PC-3 (cell line): ENCODE data around the gene VAMP3. TPM values are rescaled to one million over a fixed set of nuclear protein-coding genes. Genes with fewer than 3 reads are reported as not detected.

Source experiments
- ATAC-seq: fragments of 200-7000 bp; cut with Tn5 transposase; 2 replicates; pipeline ENCODE4 v1.9.1; 2020; ENCODE audit warnings: mild to moderate bottlenecking, moderate library complexity
- BruUV-seq: library from RNA; stranded (reverse); fragments of 400-500 nt; replicated peaks from 2 replicates; lab custom pipeline; 2021; lab: Mats Ljungman, UMichigan
- CTCF ChIA-PET: fragments of 300-600 bp; sonication (Branson Sonifier 250); formaldehyde crosslinking; loops from one replicate; lab custom pipeline; 2022; ENCODE audit warnings: antibody characterized with exemption; lab: Charles Lee
- POLR2A ChIA-PET: fragments of 300-600 bp; sonication (Branson Sonifier 250); formaldehyde crosslinking; loops from one replicate; lab custom pipeline; 2022; ENCODE audit warnings: antibody characterized with exemption; ENCODE audit not compliant: unreplicated experiment; lab: Charles Lee
- DNase-seq: peaks from one replicate; pipeline ENCODE4 v3.0.0-alpha.2; 2015
- H2AFZ ChIP-seq: fragments of 300-600 bp; sonication (generic); 2 replicates; pipeline ENCODE4 v1.6.0; 2016; ENCODE audit warnings: antibody characterized with exemption, low read length
- H3F3A ChIP-seq: fragments of 300-600 bp; sonication (generic); one replicate; pipeline ENCODE4 v1.6.0; 2017; ENCODE audit warnings: antibody characterized with exemption, low read length, control low read depth, mild to moderate bottlenecking; ENCODE audit not compliant: unreplicated experiment
- H3K27ac ChIP-seq: fragments of 300-600 bp; sonication (generic); 2 replicates; pipeline ENCODE4 v1.5.1; 2016; ENCODE audit warnings: mild to moderate bottlenecking, low read length
- H3K27me3 ChIP-seq: fragments of 300-600 bp; sonication (generic); 2 replicates; pipeline ENCODE4 v1.6.1; 2016; ENCODE audit warnings: low read length, mixed read lengths
- H3K36me3 ChIP-seq: fragments of 300-600 bp; sonication (generic); 2 replicates; pipeline ENCODE4 v1.6.1; 2016; ENCODE audit warnings: low read depth, mixed run types, low read length, mixed read lengths
- H3K4me1 ChIP-seq: fragments of 300-600 bp; sonication (generic); 2 replicates; pipeline ENCODE4 v1.5.1; 2016; ENCODE audit warnings: low read length; ENCODE audit not compliant: insufficient read depth
- H3K4me2 ChIP-seq: fragments of 300-600 bp; sonication (generic); 2 replicates; pipeline ENCODE4 v1.6.0; 2016; ENCODE audit warnings: low read length
- H3K4me3 ChIP-seq: fragments of 300-600 bp; sonication (generic); 2 replicates; pipeline ENCODE4 v1.5.1; 2016; ENCODE audit warnings: mild to moderate bottlenecking, low read length, mixed read lengths
- H3K79me2 ChIP-seq: fragments of 300-600 bp; sonication (generic); 2 replicates; pipeline ENCODE4 v1.6.1; 2017; ENCODE audit warnings: low read length, mixed read lengths
- H3K9ac ChIP-seq: fragments of 300-600 bp; sonication (generic); 2 replicates; pipeline ENCODE4 v1.6.0; 2016; ENCODE audit warnings: mild to moderate bottlenecking, low read length
- H3K9me2 ChIP-seq: fragments of 300-600 bp; sonication (generic); replicated peaks from 2 replicates; pipeline ENCODE4 v1.6.1; 2016; ENCODE audit warnings: mixed run types, low read length, mixed read lengths
- H3K9me3 ChIP-seq: fragments of 300-600 bp; sonication (generic); 2 replicates; pipeline ENCODE4 v1.6.1; 2016; ENCODE audit warnings: low read length, mixed read lengths
- H4K20me1 ChIP-seq: fragments of 300-600 bp; sonication (generic); 2 replicates; pipeline ENCODE4 v1.6.1; 2016; ENCODE audit warnings: low read length, mixed read lengths
- EZH2 ChIP-seq: fragments of 300-600 bp; sonication (generic); IDR thresholded peaks from one replicate; pipeline ENCODE4 v1.6.1; 2017; ENCODE audit warnings: antibody characterized with exemption, mild to moderate bottlenecking, low read length; ENCODE audit not compliant: unreplicated experiment
- EZH2phosphoT487 ChIP-seq: fragments of 300-600 bp; sonication (generic); IDR thresholded peaks from 2 replicates; pipeline ENCODE4 v1.6.1; 2018; ENCODE audit warnings: mild to moderate bottlenecking, antibody characterized with exemption, low read length, borderline replicate concordance
- intact Hi-C: fragments of 100-400 bp; cut with micrococcal nuclease; formaldehyde crosslinking; loops from 2 replicates; pipeline ENCODE4 v1.9.0; 2023
- total RNA-seq: library from RNA; depleted of rRNA; stranded (reverse); fragments of >200 nt; gene quantifications from 2 replicates; pipeline ENCODE4 v1.2.3, GENCODE V29; 2014
- TF ChIP-seq, protein P1 (sequence below): fragments of 300-600 bp; sonication (generic); conservative IDR thresholded peaks from 2 replicates; pipeline ENCODE4 v1.5.1; 2017; ENCODE audit warnings: antibody characterized with exemption, low read depth, mild to moderate bottlenecking, low read length

Gene VAMP3
- total RNA-seq, 1 experiment from 2014 or later: 64.2 TPM

GRCh38 chr1:7738044-7738443 lies 33.1 kb upstream of the VAMP3 start:
- ATAC-seq (no peak), DNase-seq (no peak)
- CTCF ChIA-PET: no interaction called here
- Histone ChIP-seq H3K9ac (no peak overlapping the region), H3K4me2 (no peak overlapping the region), H3K79me2 (no peaks in the 10 kb centered on the region), H3K36me3 (no peaks in the 10 kb centered on the region), H2AFZ (no peak overlapping the region), H3K9me3 (no peaks in the 10 kb centered on the region), H3K4me1 (no peaks in the 10 kb centered on the region), H3K4me3 (no peak overlapping the region), H4K20me1 (no peaks in the 10 kb centered on the region), H3F3A (no peaks in the 10 kb centered on the region), H3K27me3 (peaks cover 75% of the 10 kb centered on the region), H3K27ac (no peak overlapping the region), H3K9me2 (no peaks in the 10 kb centered on the region)
- POLR2A ChIA-PET: no interaction called here
- intact Hi-C loops: no loop called here
- BruUV-seq: no TSS peak
- TF ChIP-seq, protein P1, sequence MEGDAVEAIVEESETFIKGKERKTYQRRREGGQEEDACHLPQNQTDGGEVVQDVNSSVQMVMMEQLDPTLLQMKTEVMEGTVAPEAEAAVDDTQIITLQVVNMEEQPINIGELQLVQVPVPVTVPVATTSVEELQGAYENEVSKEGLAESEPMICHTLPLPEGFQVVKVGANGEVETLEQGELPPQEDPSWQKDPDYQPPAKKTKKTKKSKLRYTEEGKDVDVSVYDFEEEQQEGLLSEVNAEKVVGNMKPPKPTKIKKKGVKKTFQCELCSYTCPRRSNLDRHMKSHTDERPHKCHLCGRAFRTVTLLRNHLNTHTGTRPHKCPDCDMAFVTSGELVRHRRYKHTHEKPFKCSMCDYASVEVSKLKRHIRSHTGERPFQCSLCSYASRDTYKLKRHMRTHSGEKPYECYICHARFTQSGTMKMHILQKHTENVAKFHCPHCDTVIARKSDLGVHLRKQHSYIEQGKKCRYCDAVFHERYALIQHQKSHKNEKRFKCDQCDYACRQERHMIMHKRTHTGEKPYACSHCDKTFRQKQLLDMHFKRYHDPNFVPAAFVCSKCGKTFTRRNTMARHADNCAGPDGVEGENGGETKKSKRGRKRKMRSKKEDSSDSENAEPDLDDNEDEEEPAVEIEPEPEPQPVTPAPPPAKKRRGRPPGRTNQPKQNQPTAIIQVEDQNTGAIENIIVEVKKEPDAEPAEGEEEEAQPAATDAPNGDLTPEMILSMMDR: no peak
- TF ChIP-seq EZH2phosphoT487 (no peak), EZH2 (no peak)

- Histone ChIP-seq H3K79me2 (no peaks in the 10 kb centered on the region), H4K20me1 (no peaks in the 10 kb centered on the region), H3K9ac (no peak overlapping the region), H3K4me3 (no peak overlapping the region), H3K27ac (no peak overlapping the region), H3K9me3 (no peaks in the 10 kb centered on the region), H3F3A (no peaks in the 10 kb centered on the region), H2AFZ (no peak overlapping the region), H3K4me1 (no peaks in the 10 kb centered on the region), H3K9me2 (no peaks in the 10 kb centered on the region), H3K27me3 (peaks cover 26% of the 10 kb centered on the region), H3K4me2 (no peak overlapping the region), H3K36me3 (no peaks in the 10 kb centered on the region)
- DNase-seq: no peak
- ChIA-PET POLR2A (no interaction called here), CTCF (no interaction called here)
- intact Hi-C loops: no loop called here
- TF ChIP-seq, protein P1: no peak
- TF ChIP-seq EZH2 (no peak), EZH2phosphoT487 (no peak)
- BruUV-seq: no TSS peak
- ATAC-seq: no peak
These were observed 27.8 kb upstream of the VAMP3 start for GRCh38 chr1:7743346-7743745.

DNA sequence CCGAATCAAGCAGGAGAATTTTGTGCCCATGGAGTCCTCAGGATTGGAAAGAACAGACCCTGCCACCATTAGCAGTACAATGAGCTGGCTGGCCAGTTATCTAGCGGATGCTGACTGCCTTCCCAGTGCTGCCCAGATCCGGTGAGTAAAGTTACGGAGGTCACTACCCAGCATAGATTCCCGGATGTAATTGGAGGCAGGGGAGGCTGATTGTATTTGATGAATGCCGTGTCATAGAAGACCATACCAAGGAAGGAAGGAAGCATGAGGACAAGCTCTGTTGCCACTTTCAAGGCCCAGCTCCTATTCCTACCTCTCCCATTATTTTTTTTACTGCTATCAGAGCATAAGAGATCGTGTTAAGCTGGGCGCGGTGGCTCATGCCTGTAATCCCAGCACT lies 26.2 kb upstream of the VAMP3 start:
- ATAC-seq (no peak), DNase-seq (no peak)
- H3K79me2 ChIP-seq: no peaks in the 10 kb centered on the region
- H3K27me3 ChIP-seq: peaks cover 14% of the 10 kb centered on the region; the same call in 1 of the 2 replicates
- no peaks in the 10 kb centered on the region for H3K36me3 ChIP-seq
- H3K27ac ChIP-seq: no peak overlapping the region
- TF ChIP-seq EZH2phosphoT487 (no peak), EZH2 (no peak)
- TF ChIP-seq, protein P1: no peak
- H3K9me2 ChIP-seq: no peaks in the 10 kb centered on the region
- no peak overlapping the region for H3K9ac ChIP-seq
- ChIA-PET CTCF (no interaction called here), POLR2A (no interaction called here)
- H3K4me2 ChIP-seq: no peak overlapping the region
- no peak overlapping the region for H3K4me3 ChIP-seq
- no peaks in the 10 kb centered on the region for H3K4me1 ChIP-seq
- H2AFZ ChIP-seq: no peak overlapping the region
- no peaks in the 10 kb centered on the region for H4K20me1 ChIP-seq
- intact Hi-C loops: no loop called here
- H3K9me3 ChIP-seq: no peaks in the 10 kb centered on the region
- no TSS peak for BruUV-seq
- H3F3A ChIP-seq: no peaks in the 10 kb centered on the region
